Keratinocyte (primary cell): Measurements from ENCODE around the gene THNSL1. TPM values are rescaled to one million over a fixed set of nuclear protein-coding genes. Genes with fewer than 3 reads are reported as not detected.

Experiments used
- DNase-seq: peaks from one replicate; pipeline ENCODE4 v3.0.0-alpha.2; 2011; ENCODE audit warnings: low read depth, missing footprints, low spot score
- FAIRE-seq: peaks from 2 replicates; lab custom pipeline; 2011; peaks lifted over from hg19 to GRCh38; lab: Jason Lieb, UNC
- H2AFZ ChIP-seq: 2 replicates; pipeline ENCODE4 v1.6.0; 2012; ENCODE audit warnings: low read length, control low read depth, inconsistent platforms; ENCODE audit not compliant: control insufficient read depth
- H3K27ac ChIP-seq: 2 replicates; pipeline ENCODE4 v1.5.1; 2011; ENCODE audit warnings: low read length; ENCODE audit not compliant: control insufficient read depth, insufficient read depth
- H3K27me3 ChIP-seq: 3 replicates; pipeline ENCODE4 v1.6.0; 2011; ENCODE audit warnings: low read length; ENCODE audit not compliant: control insufficient read depth, insufficient read depth; ENCODE audit errors: extremely low read depth
- H3K36me3 ChIP-seq, 2 experiments: 2 replicates in 1 of 2; 3 replicates in 1 of 2; pipeline ENCODE4 v1.5.1; 2011; ENCODE audit warnings: low read length in 2 of 2, mild to moderate bottlenecking in 1 of 2; ENCODE audit not compliant: control insufficient read depth in 2 of 2, insufficient read depth in 2 of 2; ENCODE audit errors: extremely low read depth in 1 of 2
- H3K4me1 ChIP-seq: 3 replicates; pipeline ENCODE4 v1.5.1; 2011; ENCODE audit warnings: low read length; ENCODE audit not compliant: control insufficient read depth, insufficient read depth; ENCODE audit errors: extremely low read depth
- H3K4me2 ChIP-seq: 3 replicates; pipeline ENCODE4 v1.6.0; 2011; ENCODE audit warnings: low read depth, low read length; ENCODE audit not compliant: control insufficient read depth, insufficient read depth; ENCODE audit errors: extremely low read depth
- H3K4me3 ChIP-seq, 3 experiments: fragments of 200-600 bp in 1 of 3; sonication (generic) in 1 of 3; 2 replicates in 2 of 3; 3 replicates in 1 of 3; pipeline ENCODE4 v1.5.1; 2011 to 2016; ENCODE audit warnings: low read length in 3 of 3, mild to moderate bottlenecking in 3 of 3, control low read depth in 2 of 3, inconsistent platforms in 1 of 3, low read depth in 1 of 3, mixed read lengths in 1 of 3, mixed run types in 1 of 3, moderate library complexity in 1 of 3; ENCODE audit not compliant: control insufficient read depth in 2 of 3, insufficient read depth in 2 of 3; ENCODE audit errors: extremely low read depth in 1 of 3
- H3K79me2 ChIP-seq: 2 replicates; pipeline ENCODE4 v1.6.0; 2012; ENCODE audit warnings: low read length; ENCODE audit not compliant: control insufficient read depth, insufficient read depth
- H3K9ac ChIP-seq: 3 replicates; pipeline ENCODE4 v1.6.0; 2011; ENCODE audit warnings: low read length; ENCODE audit not compliant: control insufficient read depth, insufficient read depth; ENCODE audit errors: extremely low read depth
- H3K9me1 ChIP-seq: 3 replicates; pipeline ENCODE4 v1.6.0; 2011; ENCODE audit warnings: low read length; ENCODE audit not compliant: control insufficient read depth, insufficient read depth; ENCODE audit errors: extremely low read depth
- H3K9me3 ChIP-seq: 2 replicates; pipeline ENCODE4 v1.5.1; 2012; ENCODE audit warnings: low read depth, low read length; ENCODE audit not compliant: control insufficient read depth
- H4K20me1 ChIP-seq: 3 replicates; pipeline ENCODE4 v1.6.0; 2011; ENCODE audit warnings: low read length; ENCODE audit not compliant: control insufficient read depth, insufficient read depth; ENCODE audit errors: extremely low read depth
- EZH2 ChIP-seq: IDR thresholded peaks from one replicate; pipeline ENCODE4 v1.6.1; 2012; ENCODE audit warnings: inconsistent platforms, mild to moderate bottlenecking, low read length, moderate library complexity
- dilution Hi-C: fragments of 300-500 bp; cut with MboI; formaldehyde crosslinking; loops from one replicate; pipeline ENCODE4 v1.7.0; 2020; ENCODE audit warnings: low sequenced_read_pairs; ENCODE audit not compliant: extremely low pct_ligation_motif_present
- polyA plus RNA-seq, 5 experiments: library from polyadenylated mRNA; depleted of rRNA in 3 of 5; stranded (reverse) in 3 of 5; stranded (forward) in 1 of 5; unstranded in 1 of 5; fragments of >200 nt; gene quantifications; 1 replicate in 1 of 5; 2 replicates in 3 of 5; 3 replicates in 1 of 5; pipeline versions ENCODE4 v1.2.1 to v1.2.3, GENCODE V29; 2011 to 2012; ENCODE audit warnings: missing spikeins in 2 of 5, low read depth in 1 of 5, low replicate concordance in 1 of 5
- TF ChIP-seq, protein P1 (sequence below), 3 experiments: IDR thresholded peaks in 1 of 3; conservative IDR thresholded peaks in 1 of 3; optimal IDR thresholded peaks in 1 of 3; 2 replicates in 2 of 3; 3 replicates in 1 of 3; pipeline versions ENCODE3 to v1.5.1; 2011; ENCODE audit warnings: low read length in 3 of 3, mild to moderate bottlenecking in 3 of 3, moderate library complexity in 2 of 3, control low read depth in 1 of 3, inconsistent platforms in 1 of 3; ENCODE audit not compliant: insufficient read depth in 2 of 3; ENCODE audit errors: extremely low read depth in 1 of 3

THNSL1 gene
- polyA plus RNA-seq, 1 donor (not counting 4 experiments of a cell fraction or from before 2014, with no cell fraction given), result 4.1 TPM

DNA sequence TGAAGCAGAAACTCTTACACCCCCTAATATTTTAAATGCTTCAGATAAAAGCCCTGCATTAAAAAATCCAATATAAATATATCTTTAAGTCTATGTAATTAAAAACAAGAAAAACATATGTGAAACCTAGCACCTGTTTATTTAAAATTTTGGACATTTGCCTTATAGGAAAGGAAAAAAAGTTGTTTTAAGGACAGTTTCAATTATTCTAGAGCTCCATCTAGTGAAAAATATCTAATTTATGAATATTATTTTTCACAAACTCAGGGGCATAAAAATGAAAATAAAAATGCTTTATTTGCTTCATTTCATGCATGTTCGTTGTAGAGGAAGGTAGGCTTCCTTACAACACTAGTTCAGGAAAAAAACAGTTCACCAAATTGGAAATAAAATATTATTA lies 26.5 kb upstream of the THNSL1 start:
- no peaks in the 10 kb centered on the region for H3K9me1 ChIP-seq
- no peak overlapping the region for H3K27ac ChIP-seq
- H3K27me3 ChIP-seq, result no peaks in the 10 kb centered on the region
- dilution Hi-C loops, result no loop called here
- H3K9ac ChIP-seq, result no peak overlapping the region
- no peaks in the 10 kb centered on the region for H4K20me1 ChIP-seq
- no peaks in the 10 kb centered on the region for H3K79me2 ChIP-seq
- DNase-seq, result no peak
- H3K4me3 ChIP-seq, result no peak overlapping the region
- H2AFZ ChIP-seq, result no peak overlapping the region
- TF ChIP-seq, protein P1, sequence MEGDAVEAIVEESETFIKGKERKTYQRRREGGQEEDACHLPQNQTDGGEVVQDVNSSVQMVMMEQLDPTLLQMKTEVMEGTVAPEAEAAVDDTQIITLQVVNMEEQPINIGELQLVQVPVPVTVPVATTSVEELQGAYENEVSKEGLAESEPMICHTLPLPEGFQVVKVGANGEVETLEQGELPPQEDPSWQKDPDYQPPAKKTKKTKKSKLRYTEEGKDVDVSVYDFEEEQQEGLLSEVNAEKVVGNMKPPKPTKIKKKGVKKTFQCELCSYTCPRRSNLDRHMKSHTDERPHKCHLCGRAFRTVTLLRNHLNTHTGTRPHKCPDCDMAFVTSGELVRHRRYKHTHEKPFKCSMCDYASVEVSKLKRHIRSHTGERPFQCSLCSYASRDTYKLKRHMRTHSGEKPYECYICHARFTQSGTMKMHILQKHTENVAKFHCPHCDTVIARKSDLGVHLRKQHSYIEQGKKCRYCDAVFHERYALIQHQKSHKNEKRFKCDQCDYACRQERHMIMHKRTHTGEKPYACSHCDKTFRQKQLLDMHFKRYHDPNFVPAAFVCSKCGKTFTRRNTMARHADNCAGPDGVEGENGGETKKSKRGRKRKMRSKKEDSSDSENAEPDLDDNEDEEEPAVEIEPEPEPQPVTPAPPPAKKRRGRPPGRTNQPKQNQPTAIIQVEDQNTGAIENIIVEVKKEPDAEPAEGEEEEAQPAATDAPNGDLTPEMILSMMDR (optimal IDR thresholded peaks at IDR 0.05 in 1 of 3, IDR thresholded peaks at IDR 0.05 in 1 of 3, conservative IDR thresholded peaks at IDR 0.05 in 1 of 3; ENCODE audit: extremely low read depth in 1 of 3, insufficient read depth in 2 of 3, low read length in 3 of 3), result no peak
- TF ChIP-seq EZH2, result no peak
- no peak for FAIRE-seq
- H3K4me2 ChIP-seq, result no peak overlapping the region
- no peaks in the 10 kb centered on the region for H3K4me1 ChIP-seq
- H3K9me3 ChIP-seq, result no peaks in the 10 kb centered on the region
- H3K36me3 ChIP-seq, result no peaks in the 10 kb centered on the region

DNA sequence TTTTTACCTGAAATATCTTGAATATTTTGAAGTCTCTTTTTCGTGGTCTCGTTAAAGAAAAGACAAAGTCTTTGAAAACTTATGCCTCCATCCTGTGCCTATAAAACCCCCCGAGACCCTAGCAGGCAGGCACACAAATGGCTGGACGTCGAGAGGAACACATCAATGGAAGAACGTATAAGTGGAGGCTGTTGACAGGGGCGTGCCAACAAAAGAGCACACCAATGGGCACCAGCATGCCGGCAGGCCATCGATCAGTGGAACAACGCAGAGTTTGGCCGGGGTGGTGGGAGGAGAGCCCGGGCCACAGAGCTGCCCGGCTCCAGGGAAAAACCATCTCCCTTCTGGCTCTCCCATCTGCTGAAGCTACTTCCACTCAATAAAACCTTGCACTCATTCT lies 25.1 kb upstream of the THNSL1 start:
- Histone ChIP-seq H2AFZ (no peak overlapping the region), H3K36me3 (no peaks in the 10 kb centered on the region), H3K4me3 (no peak overlapping the region), H3K4me1 (no peaks in the 10 kb centered on the region), H4K20me1 (no peaks in the 10 kb centered on the region), H3K9me1 (no peaks in the 10 kb centered on the region), H3K27ac (no peak overlapping the region), H3K27me3 (no peaks in the 10 kb centered on the region), H3K9ac (no peak overlapping the region), H3K9me3 (no peaks in the 10 kb centered on the region), H3K79me2 (no peaks in the 10 kb centered on the region), H3K4me2 (no peak overlapping the region)
- dilution Hi-C loops, result no loop called here
- TF ChIP-seq, protein P1 (optimal IDR thresholded peaks at IDR 0.05 in 1 of 3, IDR thresholded peaks at IDR 0.05 in 1 of 3, conservative IDR thresholded peaks at IDR 0.05 in 1 of 3; ENCODE audit: extremely low read depth in 1 of 3, insufficient read depth in 2 of 3, low read length in 3 of 3), result no peak
- TF ChIP-seq EZH2, result no peak
- DNase-seq (no peak), FAIRE-seq (no peak)
